Glomerular visceral epithelial cell (primary cell): ENCODE measurements around the gene RASSF4.
"Not testable (repeated sequence)": the region's sequence is repeated elsewhere in the genome, so short reads cannot be mapped to it uniquely, and the experiment has no call there.

Experiments
- DNase-seq: peaks from one replicate; pipeline ENCODE4 v3.0.0-alpha.2; 2016; ENCODE audit errors: extremely low spot score

RASSF4 gene

GRCh38 chr10:45003432-45004000 is 43.9 kb downstream of the RASSF4 start:
- DNase-seq: no peak

- DNase-seq: no peak
Measured at GRCh38 chr10:45004661-45005060, 45.1 kb downstream of the RASSF4 start.

- DNase-seq: no peak
Measured at GRCh38 chr10:45005284-45005683, 45.7 kb downstream of the RASSF4 start.

GRCh38 chr10:45006276-45007030 is 46.9 kb downstream of the RASSF4 start:
- DNase-seq: no peak

GRCh38 chr10:45008524-45009161 is 49.0 kb downstream of the RASSF4 start:
- DNase-seq: peak; percentile 80

- not testable (repeated sequence) for DNase-seq
Measured at GRCh38 chr10:45014557-45014956, 55.0 kb downstream of the RASSF4 start.

- no peak for DNase-seq
Measured at GRCh38 chr10:45015590-45015989, 56.0 kb downstream of the RASSF4 start.

GRCh38 chr10:45023426-45023825 is 63.8 kb downstream of the RASSF4 start:
- no peak for DNase-seq

- DNase-seq: no peak
Measured at GRCh38 chr10:45034301-45034700, 74.7 kb downstream of the RASSF4 start.

- no peak for DNase-seq
Measured at GRCh38 chr10:45035673-45036072, 76.1 kb downstream of the RASSF4 start.

GRCh38 chr10:45040921-45041542 is 81.4 kb downstream of the RASSF4 start:
- no peak for DNase-seq

- DNase-seq: no peak
Measured at GRCh38 chr10:45044290-45044689, 84.7 kb downstream of the RASSF4 start.
